ENCODE data around the gene MYLK.
"Not testable (repeated sequence)": the region's sequence is repeated elsewhere in the genome, so short reads cannot be mapped to it uniquely, and the experiment has no call there.

MYLK gene

GRCh38 chr3:123705488-123706285 is 178.4 kb downstream of the MYLK start:
- H3K27me3 ChIP-seq = no peaks in the 10 kb centered on the region
- no peak overlapping the region for H3K27ac ChIP-seq
- H3K4me3 ChIP-seq (ENCODE audit: low read depth in 1 of 2, low read length in 1 of 2) = no peak overlapping the region
- no peaks in the 10 kb centered on the region for H3K4me1 ChIP-seq (ENCODE audit: control insufficient read depth in 1 of 2, insufficient read depth in 1 of 2, low read depth in 1 of 2, low read length in 1 of 2)
- no peak for TF ChIP-seq CTCF (IDR thresholded peaks at IDR 0.05)
- H3K9me3 ChIP-seq = no peaks in the 10 kb centered on the region
- no peaks in the 10 kb centered on the region for H3K36me3 ChIP-seq

GRCh38 chr3:123703663-123704062 is 180.5 kb downstream of the MYLK start:
- H3K4me1 ChIP-seq (ENCODE audit: control insufficient read depth in 1 of 2, insufficient read depth in 1 of 2, low read depth in 1 of 2, low read length in 1 of 2); H3K4me3 ChIP-seq (ENCODE audit: low read depth in 1 of 2, low read length in 1 of 2); H3K27me3 ChIP-seq; H3K9me3 ChIP-seq; H3K27ac ChIP-seq; H3K36me3 ChIP-seq: not testable (repeated sequence)

- Histone ChIP-seq H3K4me3 (ENCODE audit: low read depth in 1 of 2, low read length in 1 of 2) (no peak overlapping the region), H3K4me1 (ENCODE audit: control insufficient read depth in 1 of 2, insufficient read depth in 1 of 2, low read depth in 1 of 2, low read length in 1 of 2) (no peaks in the 10 kb centered on the region), H3K9me3 (no peaks in the 10 kb centered on the region), H3K27me3 (no peaks in the 10 kb centered on the region), H3K36me3 (no peaks in the 10 kb centered on the region), H3K27ac (no peak overlapping the region)
- no peak for TF ChIP-seq CTCF (IDR thresholded peaks at IDR 0.05)
Measured at GRCh38 chr3:123702720-123703119, 181.4 kb downstream of the MYLK start.

GRCh38 chr3:123702057-123702456 is 182.1 kb downstream of the MYLK start:
- not testable (repeated sequence) for H3K27ac ChIP-seq; H3K9me3 ChIP-seq; H3K27me3 ChIP-seq; H3K36me3 ChIP-seq; H3K4me1 ChIP-seq (ENCODE audit: control insufficient read depth in 1 of 2, insufficient read depth in 1 of 2, low read depth in 1 of 2, low read length in 1 of 2); H3K4me3 ChIP-seq (ENCODE audit: low read depth in 1 of 2, low read length in 1 of 2)

- TF ChIP-seq CTCF (IDR thresholded peaks at IDR 0.05) = no peak
- Histone ChIP-seq H3K36me3 (no peaks in the 10 kb centered on the region), H3K27ac (no peak overlapping the region), H3K4me1 (ENCODE audit: control insufficient read depth in 1 of 2, insufficient read depth in 1 of 2, low read depth in 1 of 2, low read length in 1 of 2) (no peaks in the 10 kb centered on the region), H3K4me3 (ENCODE audit: low read depth in 1 of 2, low read length in 1 of 2) (no peak overlapping the region), H3K27me3 (no peaks in the 10 kb centered on the region), H3K9me3 (no peaks in the 10 kb centered on the region)
Measured at GRCh38 chr3:123700791-123701722, 183.1 kb downstream of the MYLK start.

- Histone ChIP-seq H3K27ac (no peak overlapping the region), H3K4me3 (ENCODE audit: low read depth in 1 of 2, low read length in 1 of 2) (no peak overlapping the region), H3K27me3 (no peaks in the 10 kb centered on the region), H3K9me3 (no peaks in the 10 kb centered on the region), H3K36me3 (no peaks in the 10 kb centered on the region), H3K4me1 (ENCODE audit: control insufficient read depth in 1 of 2, insufficient read depth in 1 of 2, low read depth in 1 of 2, low read length in 1 of 2) (no peaks in the 10 kb centered on the region)
- no peak for TF ChIP-seq CTCF (IDR thresholded peaks at IDR 0.05)
Measured at GRCh38 chr3:123698813-123699212, 185.3 kb downstream of the MYLK start.
